Measurements from ENCODE around the gene EVX1. TPM values are rescaled to one million over a fixed set of nuclear protein-coding genes. Genes with fewer than 3 reads are reported as not detected.
A peak's percentile ranks its signal among the peaks of the same experiment; 100 is the strongest.

The EVX1 gene
- total RNA-seq, 6 donors from 2014 or later: not detected

DNA sequence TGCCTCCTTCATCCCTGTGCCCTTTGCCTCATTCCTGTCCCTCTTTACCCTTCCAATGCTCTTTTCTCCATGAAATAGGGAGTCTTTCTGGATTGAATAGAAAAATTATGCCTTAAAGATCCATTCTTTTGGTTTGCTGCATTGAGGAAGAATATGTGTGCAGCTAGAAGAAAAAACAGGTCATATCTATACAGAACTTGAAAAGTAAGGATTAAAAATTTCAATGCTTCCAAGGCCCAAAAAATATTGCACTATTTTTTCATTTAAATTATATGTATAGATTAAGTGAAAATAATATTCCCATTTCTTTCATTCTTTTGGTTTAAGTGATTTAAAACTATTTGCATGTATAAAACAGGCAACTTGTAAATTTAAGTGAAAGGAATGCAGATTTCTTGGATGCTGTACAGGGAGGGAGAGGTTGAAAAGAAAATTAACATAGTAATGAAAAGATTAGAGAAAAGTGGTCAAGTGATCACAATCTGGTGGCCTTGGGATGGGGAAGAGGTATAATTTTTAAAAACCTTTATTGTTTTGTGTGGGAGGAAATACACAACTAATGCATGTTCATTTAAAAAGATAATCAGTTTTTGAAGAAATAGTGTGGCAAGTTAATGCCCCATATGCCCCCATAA, 18.5 kb upstream of the EVX1 start:
- Histone ChIP-seq H3K27me3 (peaks cover 2 to 65% (median 24%) of the 10 kb centered on the region in 4 donors), H3K27ac (no peak overlapping the region)

DNA sequence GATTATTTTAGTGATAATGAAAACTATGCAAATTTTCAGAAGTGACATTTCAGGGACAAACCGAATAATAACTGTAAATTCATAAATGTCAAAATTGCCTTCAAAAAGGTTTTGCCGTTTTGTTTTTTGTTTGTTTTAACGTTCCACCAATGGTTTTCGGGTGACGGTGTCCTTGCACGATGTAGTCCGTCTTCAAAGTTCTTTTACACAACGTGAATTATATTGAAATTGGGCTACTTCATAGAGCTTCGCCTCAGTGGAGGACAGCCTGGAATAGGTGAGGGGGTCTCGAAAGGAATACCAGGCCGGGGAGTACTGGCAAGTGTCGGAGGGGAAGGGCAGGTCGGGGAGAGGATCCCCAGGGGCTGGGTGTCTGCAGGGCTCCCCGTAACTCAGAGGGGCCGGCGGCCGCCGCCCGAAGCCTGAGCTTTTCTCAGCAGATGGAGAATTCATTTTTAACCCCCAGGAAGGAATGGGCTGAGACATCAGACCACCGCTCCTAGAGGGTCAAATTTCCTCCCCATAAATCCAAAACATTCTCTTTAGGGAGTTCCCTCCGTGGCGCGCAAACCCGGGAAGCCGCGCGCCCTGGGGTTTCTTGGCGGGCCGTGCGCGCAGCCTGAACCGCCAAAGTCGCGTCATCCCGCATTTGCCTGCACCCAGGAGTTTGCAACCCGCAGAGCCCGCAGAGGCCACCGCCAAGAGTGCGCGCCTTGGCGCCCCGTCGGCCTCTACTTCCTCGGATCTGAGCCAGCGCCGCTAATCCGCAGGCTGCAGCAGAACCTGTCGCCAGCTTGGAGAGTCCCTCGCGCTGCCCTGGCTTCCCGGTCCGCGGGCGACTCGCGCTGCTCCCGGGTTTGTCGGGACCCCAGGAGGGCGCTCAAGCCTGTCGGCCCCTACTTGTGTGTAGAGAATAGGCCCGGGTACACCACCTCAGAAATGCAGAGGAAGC, 17.3 kb upstream of the EVX1 start:
- no peak for ATAC-seq (ENCODE audit: low FRiP score in 2 of 2)
- Histone ChIP-seq H3K4me3 (no peak overlapping the region), H3K4me1 (peaks cover 3 to 10% (median 5%) of the 10 kb centered on the region in 4 donors), H3K27ac (no peak overlapping the region), H3K36me3 (no peaks in the 10 kb centered on the region), H3K9me3 (no peaks in the 10 kb centered on the region), H3K27me3 (peaks cover 2 to 53% (median 19%) of the 10 kb centered on the region in 4 donors)
- 8 to 10% methylated on average over 19 to 36 of the region's 61 CpGs for WGBS, 2 donors
- DNase-seq: peak in 1 of 2 donors; percentile 85
- TF ChIP-seq POLR2A (IDR thresholded peaks at IDR 0.05) (no peak), POLR2AphosphoS5 (IDR thresholded peaks at IDR 0.05) (no peak), EP300 (IDR thresholded peaks at IDR 0.05) (no peak)
- TF ChIP-seq, protein P1, sequence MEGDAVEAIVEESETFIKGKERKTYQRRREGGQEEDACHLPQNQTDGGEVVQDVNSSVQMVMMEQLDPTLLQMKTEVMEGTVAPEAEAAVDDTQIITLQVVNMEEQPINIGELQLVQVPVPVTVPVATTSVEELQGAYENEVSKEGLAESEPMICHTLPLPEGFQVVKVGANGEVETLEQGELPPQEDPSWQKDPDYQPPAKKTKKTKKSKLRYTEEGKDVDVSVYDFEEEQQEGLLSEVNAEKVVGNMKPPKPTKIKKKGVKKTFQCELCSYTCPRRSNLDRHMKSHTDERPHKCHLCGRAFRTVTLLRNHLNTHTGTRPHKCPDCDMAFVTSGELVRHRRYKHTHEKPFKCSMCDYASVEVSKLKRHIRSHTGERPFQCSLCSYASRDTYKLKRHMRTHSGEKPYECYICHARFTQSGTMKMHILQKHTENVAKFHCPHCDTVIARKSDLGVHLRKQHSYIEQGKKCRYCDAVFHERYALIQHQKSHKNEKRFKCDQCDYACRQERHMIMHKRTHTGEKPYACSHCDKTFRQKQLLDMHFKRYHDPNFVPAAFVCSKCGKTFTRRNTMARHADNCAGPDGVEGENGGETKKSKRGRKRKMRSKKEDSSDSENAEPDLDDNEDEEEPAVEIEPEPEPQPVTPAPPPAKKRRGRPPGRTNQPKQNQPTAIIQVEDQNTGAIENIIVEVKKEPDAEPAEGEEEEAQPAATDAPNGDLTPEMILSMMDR (IDR thresholded peaks at IDR 0.05): no peak

More for the DNA sequence above, 18.5 kb upstream of the EVX1 start:
- TF ChIP-seq, protein P1 (IDR thresholded peaks at IDR 0.05): no peak
- TF ChIP-seq POLR2AphosphoS5 (IDR thresholded peaks at IDR 0.05) (no peak), EP300 (IDR thresholded peaks at IDR 0.05) (no peak), POLR2A (IDR thresholded peaks at IDR 0.05) (no peak)
- DNase-seq (no peak), ATAC-seq (ENCODE audit: low FRiP score in 2 of 2) (no peak)
- Histone ChIP-seq H3K36me3 (no peaks in the 10 kb centered on the region), H3K4me1 (peaks cover 3 to 11% (median 6%) of the 10 kb centered on the region in 4 donors), H3K4me3 (no peak overlapping the region), H3K9me3 (no peaks in the 10 kb centered on the region)

- H3K4me3 ChIP-seq: no peak overlapping the region
- H3K27me3 ChIP-seq: peaks cover 0 to 18% (median 11%) of the 10 kb centered on the region in 4 donors
- no peak for TF ChIP-seq POLR2AphosphoS5 (IDR thresholded peaks at IDR 0.05)
- TF ChIP-seq, protein P1 (IDR thresholded peaks at IDR 0.05): no peak
- no peak for TF ChIP-seq POLR2A (IDR thresholded peaks at IDR 0.05)
- TF ChIP-seq EP300 (IDR thresholded peaks at IDR 0.05): no peak
- H3K4me1 ChIP-seq: peaks cover 0 to 5% (median 4%) of the 10 kb centered on the region in 4 donors
- ATAC-seq (ENCODE audit: low FRiP score in 2 of 2): peak in 1 of 2 donors; percentile 26
- no peaks in the 10 kb centered on the region for H3K36me3 ChIP-seq
- H3K27ac ChIP-seq: no peak overlapping the region
- WGBS, 2 donors: 82 to 87% methylated on average over 4 of the region's 4 CpGs
- DNase-seq: no peak
- no peaks in the 10 kb centered on the region for H3K9me3 ChIP-seq
Measured at GRCh38 chr7:27229448-27229847, 13.2 kb upstream of the EVX1 start.

GRCh38 chr7:27235387-27236311, 7.0 kb upstream of the EVX1 start:
- TF ChIP-seq POLR2AphosphoS5 (IDR thresholded peaks at IDR 0.05) (no peak), POLR2A (IDR thresholded peaks at IDR 0.05) (no peak)
- TF ChIP-seq, protein P1 (IDR thresholded peaks at IDR 0.05): peak in 4 of 6 experiments; percentile 11 to 48 (median 22)
- H3K9me3 ChIP-seq: no peaks in the 10 kb centered on the region
- peaks cover 7 to 21% (median 20%) of the 10 kb centered on the region in 4 donors for H3K4me1 ChIP-seq
- peak in 1 of 2 donors; percentile 86 for DNase-seq
- no peaks in the 10 kb centered on the region for H3K36me3 ChIP-seq
- no peak overlapping the region for H3K27ac ChIP-seq
- peak in 1 of 2 donors; percentile 52 for ATAC-seq (ENCODE audit: low FRiP score in 2 of 2)
- WGBS, 2 donors: 10 to 37% methylated on average over 5 to 49 of the region's 66 CpGs
- H3K4me3 ChIP-seq: peak overlapping the region in 3 of 4 donors; percentile 20 to 43 (median 41)
- H3K27me3 ChIP-seq: peaks cover 0 to 44% (median 28%) of the 10 kb centered on the region in 4 donors
